GM23338 (cell line): ENCODE measurements around the gene DAPL1. TPM values are rescaled to one million over a fixed set of nuclear protein-coding genes. Genes with fewer than 3 reads are reported as not detected.
A peak's percentile ranks its signal among the peaks of the same experiment; 100 is the strongest.

Experiments used
- ATAC-seq: fragments of 200-7000 bp; cut with Tn5 transposase; 3 replicates; pipeline ENCODE4 v1.9.1; 2020
- DNase-seq: peaks from one replicate; pipeline ENCODE4 v3.0.0-alpha.2; 2015; ENCODE audit warnings: low spot score
- H2AFZ ChIP-seq: fragments of 200-600 bp; sonication (generic); 2 replicates; pipeline ENCODE4 v1.8.0; 2016; ENCODE audit warnings: antibody characterized with exemption, mild to moderate bottlenecking, moderate library complexity
- H3F3A ChIP-seq: fragments of 200-600 bp; sonication (generic); replicated peaks from 2 replicates; pipeline ENCODE4 v1.8.0; 2017; ENCODE audit warnings: antibody characterized with exemption, mixed run types, low read depth
- H3K27ac ChIP-seq: fragments of 200-600 bp; sonication (generic); 2 replicates; pipeline ENCODE4 v1.6.1; 2016; ENCODE audit warnings: low read depth
- H3K27me3 ChIP-seq: fragments of 200-600 bp; sonication (generic); 2 replicates; pipeline ENCODE4 v1.8.0; 2016; ENCODE audit warnings: mild to moderate bottlenecking, mixed run types, moderate library complexity; ENCODE audit not compliant: insufficient read depth
- H3K36me3 ChIP-seq: fragments of 200-600 bp; sonication (generic); 2 replicates; pipeline ENCODE4 v1.8.0; 2016; ENCODE audit warnings: mild to moderate bottlenecking; ENCODE audit not compliant: insufficient read depth
- H3K4me1 ChIP-seq: fragments of 200-600 bp; sonication (generic); 2 replicates; pipeline ENCODE4 v1.8.0; 2016; ENCODE audit warnings: mild to moderate bottlenecking, moderate library complexity; ENCODE audit not compliant: insufficient read depth
- H3K4me2 ChIP-seq: fragments of 200-600 bp; sonication (generic); 2 replicates; pipeline ENCODE4 v1.7.1; 2017; ENCODE audit warnings: mixed run types
- H3K4me3 ChIP-seq: fragments of 200-600 bp; sonication (generic); 2 replicates; pipeline ENCODE4 v1.6.1; 2016; ENCODE audit warnings: mixed run types
- H3K79me2 ChIP-seq: fragments of 200-600 bp; sonication (generic); replicated peaks from 2 replicates; pipeline ENCODE4 v1.8.0; 2017; ENCODE audit warnings: mild to moderate bottlenecking; ENCODE audit not compliant: insufficient read depth
- H3K9me2 ChIP-seq: fragments of 200-600 bp; sonication (generic); 2 replicates; pipeline ENCODE4 v1.8.0; 2017; ENCODE audit not compliant: insufficient read depth
- H4K20me1 ChIP-seq: fragments of 200-600 bp; sonication (generic); replicated peaks from 2 replicates; pipeline ENCODE4 v1.8.0; 2017; ENCODE audit warnings: mild to moderate bottlenecking; ENCODE audit not compliant: insufficient read depth
- H3K27ac Mint-ChIP-seq: 2 replicates; pipeline ENCODE4 v1.8.0; 2020; ENCODE audit warnings: inconsistent platforms, mild to moderate bottlenecking, moderate library complexity, mixed read lengths
- H3K27me3 Mint-ChIP-seq: 3 replicates; pipeline ENCODE4 v1.8.0; 2022; ENCODE audit warnings: low read depth, mild to moderate bottlenecking, moderate library complexity, mixed read lengths, inconsistent platforms; ENCODE audit not compliant: insufficient read depth, poor library complexity
- H3K36me3 Mint-ChIP-seq: 3 replicates; pipeline ENCODE4 v1.8.0; 2021; ENCODE audit warnings: low read depth, mild to moderate bottlenecking, inconsistent platforms, moderate library complexity, mixed read lengths
- H3K4me1 Mint-ChIP-seq: 3 replicates; pipeline ENCODE4 v1.8.0; 2020; ENCODE audit warnings: mild to moderate bottlenecking, inconsistent platforms, mixed read lengths
- H3K4me3 Mint-ChIP-seq: 3 replicates; pipeline ENCODE4 v1.8.0; 2021; ENCODE audit warnings: moderate library complexity, mild to moderate bottlenecking, inconsistent platforms, mixed read lengths
- H3K9me3 Mint-ChIP-seq: 3 replicates; pipeline ENCODE4 v1.8.0; 2020; ENCODE audit warnings: moderate library complexity, mild to moderate bottlenecking, inconsistent platforms, mixed read lengths
- CREB1 ChIP-seq: fragments of 250-450 bp; sonication (Bioruptor Pico); IDR thresholded peaks from 2 replicates; pipeline ENCODE4 v1.5.0; 2020; ENCODE audit warnings: low read depth, mild to moderate bottlenecking, moderate library complexity
- ETS1 ChIP-seq: IDR thresholded peaks from 2 replicates; pipeline ENCODE4 v1.6.1; 2016; ENCODE audit warnings: antibody characterized with exemption
- EZH2 ChIP-seq: fragments of 200-600 bp; sonication (generic); IDR thresholded peaks from one replicate; pipeline ENCODE4 v1.8.0; 2017; ENCODE audit warnings: antibody characterized with exemption, mild to moderate bottlenecking, low read depth; ENCODE audit not compliant: unreplicated experiment
- EZH2phosphoT487 ChIP-seq: fragments of 200-600 bp; sonication (generic); IDR thresholded peaks from one replicate; pipeline ENCODE4 v1.8.1; 2018; ENCODE audit warnings: antibody characterized with exemption; ENCODE audit not compliant: unreplicated experiment
- JUNB ChIP-seq: IDR thresholded peaks from one replicate; pipeline ENCODE4 v1.6.1; 2016; ENCODE audit warnings: antibody characterized with exemption; ENCODE audit not compliant: unreplicated experiment
- NANOG ChIP-seq: IDR thresholded peaks from 2 replicates; pipeline ENCODE4 v1.6.1; 2016; ENCODE audit warnings: antibody characterized with exemption, borderline replicate concordance
- POLR2AphosphoS5 ChIP-seq: IDR thresholded peaks from 2 replicates; pipeline ENCODE4 v1.6.1; 2016; ENCODE audit warnings: antibody characterized with exemption, low read depth
- STAT1 ChIP-seq: IDR thresholded peaks from one replicate; pipeline ENCODE4 v1.6.1; 2016; ENCODE audit warnings: antibody characterized with exemption; ENCODE audit not compliant: unreplicated experiment
- ZNF114 ChIP-seq: fragments of 250-450 bp; sonication (Bioruptor Pico); IDR thresholded peaks from 2 replicates; pipeline ENCODE4 v1.5.0; 2020; ENCODE audit warnings: mild to moderate bottlenecking, moderate library complexity
- ZNF331 ChIP-seq: fragments of 250-450 bp; sonication (Bioruptor Pico); IDR thresholded peaks from 2 replicates; pipeline ENCODE4 v1.5.0; 2020; ENCODE audit warnings: low read depth, mild to moderate bottlenecking, moderate library complexity
- long read RNA-seq: library from polyadenylated mRNA; unstranded; transcript quantifications from one replicate; pipeline ENCODE4 v2.0.0, GENCODE V29; 2020; ENCODE audit not compliant: unreplicated experiment
- polyA plus RNA-seq: library from polyadenylated mRNA; unstranded; fragments of >200 nt; fragmentation: Nextera tagmentation; extraction: Ambion mirVana; gene quantifications from 2 replicates; pipeline ENCODE4 v1.2.1, GENCODE V29; 2016
- total RNA-seq: library from RNA; depleted of rRNA; stranded (reverse); fragments of >200 nt; shearing (Covaris generic); gene quantifications from 2 replicates; pipeline ENCODE4 v1.2.3, GENCODE V29; 2014; rRNA removed
- TF ChIP-seq, protein P1 (sequence below): IDR thresholded peaks from one replicate; pipeline ENCODE4 v1.6.1; 2018; ENCODE audit warnings: antibody characterized with exemption; ENCODE audit not compliant: unreplicated experiment

DAPL1 gene, protein sequence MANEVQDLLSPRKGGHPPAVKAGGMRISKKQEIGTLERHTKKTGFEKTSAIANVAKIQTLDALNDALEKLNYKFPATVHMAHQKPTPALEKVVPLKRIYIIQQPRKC
- total RNA-seq = not detected in 2 replicates
- polyA plus RNA-seq = not detected in 2 replicates
- long read RNA-seq = 0 reads

DNA sequence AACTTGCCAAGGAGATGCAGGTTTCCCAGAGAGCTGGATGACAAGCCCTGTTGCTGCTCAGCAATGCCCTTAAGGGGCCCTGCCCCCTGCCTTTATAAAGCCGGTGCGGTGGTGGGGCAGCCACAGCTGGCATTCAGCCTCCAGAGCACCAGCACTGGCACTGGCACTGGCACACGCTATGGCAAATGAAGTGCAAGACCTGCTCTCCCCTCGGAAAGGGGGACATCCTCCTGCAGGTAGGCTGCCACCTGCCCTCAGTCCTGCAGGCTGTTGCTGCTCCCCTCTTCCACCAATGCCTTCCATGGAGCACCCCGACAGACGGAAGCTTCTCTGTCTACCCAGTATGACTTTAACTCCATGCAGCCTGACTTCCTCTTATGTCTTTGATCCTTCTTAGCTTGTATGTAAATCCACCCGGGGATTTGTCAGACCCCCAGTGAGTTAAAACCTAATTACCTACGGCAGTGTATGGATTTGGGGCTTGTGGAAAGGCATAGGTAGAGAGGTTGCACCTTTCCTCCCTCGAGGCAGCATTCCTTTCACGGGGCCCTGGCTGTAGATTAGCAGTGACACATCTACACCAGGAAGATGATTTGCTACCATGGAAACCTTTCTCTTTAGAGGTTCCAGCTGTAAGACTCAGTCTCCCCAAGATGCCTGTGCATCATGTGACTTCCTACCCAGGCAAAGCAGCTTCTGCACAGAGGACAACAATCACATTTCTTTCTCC is at the start of gene DAPL1:
TSS of gene DAPL1 (plus strand) at position 123 of the 730 bp plus-strand sequence. CDS start at position 179, 56 bp downstream.
- no peaks in the 10 kb centered on the region for H4K20me1 ChIP-seq
- H3K9me3 Mint-ChIP-seq = no peaks in the 10 kb centered on the region
- H3F3A ChIP-seq = no peaks in the 10 kb centered on the region
- TF ChIP-seq EZH2 (no peak), NANOG (no peak), ETS1 (no peak), ZNF331 (CRISPR knock-in tag) (no peak), STAT1 (no peak)
- TF ChIP-seq, protein P1, sequence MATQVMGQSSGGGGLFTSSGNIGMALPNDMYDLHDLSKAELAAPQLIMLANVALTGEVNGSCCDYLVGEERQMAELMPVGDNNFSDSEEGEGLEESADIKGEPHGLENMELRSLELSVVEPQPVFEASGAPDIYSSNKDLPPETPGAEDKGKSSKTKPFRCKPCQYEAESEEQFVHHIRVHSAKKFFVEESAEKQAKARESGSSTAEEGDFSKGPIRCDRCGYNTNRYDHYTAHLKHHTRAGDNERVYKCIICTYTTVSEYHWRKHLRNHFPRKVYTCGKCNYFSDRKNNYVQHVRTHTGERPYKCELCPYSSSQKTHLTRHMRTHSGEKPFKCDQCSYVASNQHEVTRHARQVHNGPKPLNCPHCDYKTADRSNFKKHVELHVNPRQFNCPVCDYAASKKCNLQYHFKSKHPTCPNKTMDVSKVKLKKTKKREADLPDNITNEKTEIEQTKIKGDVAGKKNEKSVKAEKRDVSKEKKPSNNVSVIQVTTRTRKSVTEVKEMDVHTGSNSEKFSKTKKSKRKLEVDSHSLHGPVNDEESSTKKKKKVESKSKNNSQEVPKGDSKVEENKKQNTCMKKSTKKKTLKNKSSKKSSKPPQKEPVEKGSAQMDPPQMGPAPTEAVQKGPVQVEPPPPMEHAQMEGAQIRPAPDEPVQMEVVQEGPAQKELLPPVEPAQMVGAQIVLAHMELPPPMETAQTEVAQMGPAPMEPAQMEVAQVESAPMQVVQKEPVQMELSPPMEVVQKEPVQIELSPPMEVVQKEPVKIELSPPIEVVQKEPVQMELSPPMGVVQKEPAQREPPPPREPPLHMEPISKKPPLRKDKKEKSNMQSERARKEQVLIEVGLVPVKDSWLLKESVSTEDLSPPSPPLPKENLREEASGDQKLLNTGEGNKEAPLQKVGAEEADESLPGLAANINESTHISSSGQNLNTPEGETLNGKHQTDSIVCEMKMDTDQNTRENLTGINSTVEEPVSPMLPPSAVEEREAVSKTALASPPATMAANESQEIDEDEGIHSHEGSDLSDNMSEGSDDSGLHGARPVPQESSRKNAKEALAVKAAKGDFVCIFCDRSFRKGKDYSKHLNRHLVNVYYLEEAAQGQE = no peak
- no peaks in the 10 kb centered on the region for H3K36me3 ChIP-seq
- H3K27me3 Mint-ChIP-seq = no peaks in the 10 kb centered on the region
- H3K4me1 Mint-ChIP-seq = peaks cover 26% of the 10 kb centered on the region
- ATAC-seq = peak; percentile 77
- H3K4me3 Mint-ChIP-seq = no peak within 1 kb of the TSS
- no peak within 1 kb of the TSS for H3K4me3 ChIP-seq
- H3K36me3 Mint-ChIP-seq = no peaks in the 10 kb centered on the region
- no peak within 1 kb of the TSS for H3K4me2 ChIP-seq
- H3K27ac ChIP-seq = no peak within 1 kb of the TSS
- H3K27ac Mint-ChIP-seq = no peak within 1 kb of the TSS
- H2AFZ ChIP-seq = no peak within 1 kb of the TSS
- no peaks in the 10 kb centered on the region for H3K9me2 ChIP-seq
- no peaks in the 10 kb centered on the region for H3K79me2 ChIP-seq
- no peaks in the 10 kb centered on the region for H3K27me3 ChIP-seq
- DNase-seq = peak; percentile 17
- peaks cover 11% of the 10 kb centered on the region for H3K4me1 ChIP-seq

GRCh38 chr2:158745866-158746382 is 49.2 kb upstream of the DAPL1 start:
- Histone ChIP-seq H3K36me3 (no peaks in the 10 kb centered on the region), H3K27ac (no peak overlapping the region), H3K4me3 (peak overlapping the region; percentile 48; the same call in 1 of the 2 replicates), H3K79me2 (no peaks in the 10 kb centered on the region), H2AFZ (peak overlapping the region; percentile 95), H3K9me2 (0 out of 2 replicates have a peak, but pooled peaks cover 3% of the 10 kb centered on the region), H3K27me3 (no peaks in the 10 kb centered on the region), H3K4me1 (peaks cover 8% of the 10 kb centered on the region; the same call in 1 of the 2 replicates), H3F3A (no peaks in the 10 kb centered on the region), H4K20me1 (no peaks in the 10 kb centered on the region), H3K4me2 (peak overlapping the region; percentile 77; the same call in 1 of the 2 replicates)
- H3K36me3 Mint-ChIP-seq = no peaks in the 10 kb centered on the region
- DNase-seq (peak; percentile 14), ATAC-seq (no peak)
- H3K27me3 Mint-ChIP-seq = peaks cover 9% of the 10 kb centered on the region
- 0 out of 2 replicates have a peak overlapping the region, but pooled peaks have one; percentile 47 for H3K27ac Mint-ChIP-seq
- peaks cover 26% of the 10 kb centered on the region for H3K4me1 Mint-ChIP-seq
- H3K4me3 Mint-ChIP-seq = peak overlapping the region; percentile 66
- no peaks in the 10 kb centered on the region for H3K9me3 Mint-ChIP-seq
- TF ChIP-seq ZNF114 (no peak), EZH2phosphoT487 (no peak), POLR2AphosphoS5 (no peak), CREB1 (CRISPR knock-in tag) (no peak), EZH2 (no peak), NANOG (no peak), ZNF331 (CRISPR knock-in tag) (no peak), JUNB (no peak), ETS1 (no peak)
- TF ChIP-seq, protein P1 = no peak
